Immature natural killer cell (primary cell): ENCODE measurements around the gene TOR4A. TPM values are rescaled to one million over a fixed set of nuclear protein-coding genes. Genes with fewer than 3 reads are reported as not detected.
"Not testable (repeated sequence)": the region's sequence is repeated elsewhere in the genome, so short reads cannot be mapped to it uniquely, and the experiment has no call there.

Source experiments
- DNase-seq, 3 donors: peaks; one replicate each; pipeline ENCODE4 v3.0.0; 2022; ENCODE audit warnings: mixed read lengths in 1 of 3
- H3K27ac Mint-ChIP-seq, 6 donors: one replicate each; pipeline ENCODE4 v1.8.0; 2020; ENCODE audit warnings: mixed read lengths in 6 of 6, mild to moderate bottlenecking in 5 of 6, inconsistent platforms in 4 of 6, moderate library complexity in 3 of 6
- H3K27me3 Mint-ChIP-seq, 3 donors: one replicate each; pipeline ENCODE4 v1.8.0; 2020 to 2021; ENCODE audit warnings: low read depth in 3 of 3, mild to moderate bottlenecking in 3 of 3, mixed read lengths in 3 of 3, moderate library complexity in 3 of 3, inconsistent platforms in 1 of 3
- H3K36me3 Mint-ChIP-seq, 3 donors: one replicate each; pipeline ENCODE4 v1.8.0; 2020; ENCODE audit warnings: mixed read lengths in 3 of 3, inconsistent platforms in 2 of 3, mild to moderate bottlenecking in 2 of 3
- H3K4me1 Mint-ChIP-seq, 2 donors: one replicate each; pipeline ENCODE4 v1.8.0; 2020; ENCODE audit warnings: inconsistent platforms in 2 of 2, mild to moderate bottlenecking in 2 of 2, mixed read lengths in 2 of 2, moderate library complexity in 1 of 2
- H3K4me3 Mint-ChIP-seq, 5 donors: one replicate each; pipeline ENCODE4 v1.8.0; 2020; ENCODE audit warnings: mild to moderate bottlenecking in 5 of 5, mixed read lengths in 5 of 5, inconsistent platforms in 3 of 5, moderate library complexity in 3 of 5
- H3K9me3 Mint-ChIP-seq, 6 donors: one replicate each; pipeline ENCODE4 v1.8.0; 2020; ENCODE audit warnings: mild to moderate bottlenecking in 6 of 6, mixed read lengths in 6 of 6, inconsistent platforms in 4 of 6, moderate library complexity in 3 of 6
- polyA plus RNA-seq, 3 donors: library from polyadenylated mRNA; unstranded; fragments of 300-500 nt; fragmentation: Illumina TruSeq; gene quantifications; one replicate each; pipeline ENCODE4 v1.2.3, GENCODE V29; 2021

Gene TOR4A
- polyA plus RNA-seq, 3 donors from 2014 or later, result 4.9 to 13.9 (median 7.2) TPM

DNA sequence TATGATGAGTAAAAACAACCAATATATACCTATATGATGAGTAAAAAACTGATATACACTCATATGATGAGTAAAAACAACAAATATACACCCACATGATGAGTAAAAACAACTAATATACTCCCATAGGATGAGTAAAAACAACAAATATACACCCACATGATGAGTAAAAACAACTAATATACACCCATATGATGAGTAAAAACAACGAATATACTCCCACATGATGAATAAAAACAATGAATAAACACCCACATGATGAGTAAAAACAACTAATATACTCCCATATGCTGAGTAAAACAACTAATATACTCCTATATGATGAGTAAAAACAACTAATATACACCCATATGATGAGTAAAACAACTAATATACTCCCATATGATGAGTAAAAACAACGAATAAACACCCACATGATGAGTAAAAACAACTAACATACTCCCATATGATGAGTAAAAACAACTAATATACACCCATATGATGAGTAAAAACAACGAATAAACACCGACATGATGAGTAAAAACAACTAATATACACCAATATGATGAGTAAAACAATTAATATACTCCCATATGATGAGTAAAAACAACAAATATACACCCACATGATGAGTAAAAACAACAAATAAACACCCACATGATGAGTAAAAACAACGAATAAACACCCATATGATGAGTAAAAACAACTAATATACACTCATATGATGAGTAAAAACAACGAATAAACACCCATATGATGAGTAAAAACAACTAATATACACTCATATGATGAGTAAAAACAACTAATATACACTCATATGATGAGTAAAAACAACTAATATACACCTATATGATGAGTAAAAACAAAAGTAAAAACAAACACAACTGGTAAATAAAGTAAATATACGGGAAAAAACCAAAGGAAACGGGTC, 50.4 kb downstream of the TOR4A start:
- DNase-seq, H3K4me1 Mint-ChIP-seq: not testable (repeated sequence)
- H3K27ac Mint-ChIP-seq, result peak overlapping the region in 3 of 6 donors; percentile 22 to 53 (median 38)

GRCh38 chr9:137329590-137329989, 52.1 kb downstream of the TOR4A start:
- H3K4me3 Mint-ChIP-seq, H3K27me3 Mint-ChIP-seq, H3K4me1 Mint-ChIP-seq, H3K36me3 Mint-ChIP-seq, DNase-seq, H3K9me3 Mint-ChIP-seq: not testable (repeated sequence)
- peak overlapping the region in 2 of 6 donors; percentile 40 to 68 for H3K27ac Mint-ChIP-seq

More for the DNA sequence above, 50.4 kb downstream of the TOR4A start:
- H3K4me3 Mint-ChIP-seq, H3K36me3 Mint-ChIP-seq, H3K27me3 Mint-ChIP-seq, H3K9me3 Mint-ChIP-seq: not testable (repeated sequence)

GRCh38 chr9:137330689-137331088, 53.2 kb downstream of the TOR4A start:
- Mint-ChIP-seq H3K27ac (peak overlapping the region in 2 of 6 donors; percentile 8 to 72), H3K4me3 (no peak overlapping the region), H3K27me3 (peaks cover 3 to 8% (median 7%) of the 10 kb centered on the region in 3 donors), H3K4me1 (peaks cover 9% of the 10 kb centered on the region in 2 donors), H3K9me3 (peaks cover 0 to 6% (median 0%) of the 10 kb centered on the region in 6 donors), H3K36me3 (peaks cover 3 to 5% (median 4%) of the 10 kb centered on the region in 3 donors)
- no peak for DNase-seq

DNA sequence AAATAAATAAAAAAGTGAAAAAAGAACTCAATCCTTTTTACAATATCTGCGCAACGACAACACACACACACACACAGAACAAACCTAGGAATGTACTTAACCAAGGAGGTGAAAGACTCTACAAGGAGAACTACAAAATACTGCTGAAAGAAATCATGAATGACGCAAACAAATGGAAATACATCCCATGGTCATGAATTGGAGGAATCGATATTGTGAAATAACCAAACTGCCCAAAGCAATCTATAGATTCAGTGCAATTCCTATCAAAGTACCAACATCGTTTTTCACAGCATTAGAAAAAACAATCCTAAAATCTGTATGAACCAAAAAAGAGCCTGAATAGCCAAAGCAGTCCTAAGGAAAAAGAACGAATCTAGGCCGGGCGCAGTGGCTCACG, 54.4 kb downstream of the TOR4A start:
- Mint-ChIP-seq H3K27me3 (peaks cover 4 to 7% (median 6%) of the 10 kb centered on the region in 3 donors), H3K27ac (no peak overlapping the region), H3K4me3 (no peak overlapping the region), H3K36me3 (peaks cover 7 to 12% (median 8%) of the 10 kb centered on the region in 3 donors), H3K9me3 (peaks cover 0 to 9% (median 0%) of the 10 kb centered on the region in 6 donors), H3K4me1 (peaks cover under 1 to 2% of the 10 kb centered on the region in 2 donors)
- DNase-seq, result no peak

Other genes starting within 250 kb of the TOR4A start
- 10 to 100 TPM in 1 of 3 donors, 1 to 10 TPM in 2; 2.2 to 34.5 (median 6.3) TPM for gene ABCA2, start 249.5 kb upstream of the TOR4A start, polyA plus RNA-seq
- gene FUT7, start 245.6 kb upstream of the TOR4A start, polyA plus RNA-seq, result 10 to 100 TPM; 20.6 to 33.0 (median 25.6) TPM
- gene NPDC1, start 231.5 kb upstream of the TOR4A start, polyA plus RNA-seq, result 1 to 10 TPM in 2 of 3 donors, under 1 TPM in 1; 0.36 to 1.4 (median 1.1) TPM
- gene ENTPD2, start 223.7 kb upstream of the TOR4A start, polyA plus RNA-seq, result not detected
- gene SAPCD2, start 207.2 kb upstream of the TOR4A start, polyA plus RNA-seq, result under 1 TPM; 0.06 to 0.95 (median 0.39) TPM
- 1 to 10 TPM; 1.3 to 1.4 (median 1.4) TPM for gene UAP1L1, start 200.2 kb upstream of the TOR4A start, polyA plus RNA-seq
- 10 to 100 TPM; 59.7 to 71.8 (median 66.1) TPM for gene MAN1B1, start 190.7 kb upstream of the TOR4A start, polyA plus RNA-seq
- 100 to 1,000 TPM; 136 to 176 (median 168) TPM for gene DPP7, start 163.0 kb upstream of the TOR4A start, polyA plus RNA-seq
- gene GRIN1, start 138.6 kb upstream of the TOR4A start, polyA plus RNA-seq, result not detected
- 1 to 10 TPM in 1 of 3 donors, under 1 TPM in 1, not detected in 1; 0.22 to 2.1 TPM for gene LRRC26, start 107.7 kb upstream of the TOR4A start, polyA plus RNA-seq
- gene TMEM210, start 105.7 kb upstream of the TOR4A start, polyA plus RNA-seq, result not detected
- 1 to 10 TPM; 4.2 to 7.0 (median 5.3) TPM for gene ANAPC2, start 89.2 kb upstream of the TOR4A start, polyA plus RNA-seq
- gene SSNA1, start 89.0 kb upstream of the TOR4A start, polyA plus RNA-seq, result 100 to 1,000 TPM; 164 to 191 (median 181) TPM
- gene TPRN, start 77.0 kb upstream of the TOR4A start, polyA plus RNA-seq, result 1 to 10 TPM in 1 of 3 donors, under 1 TPM in 2; 0.11 to 1.1 (median 0.60) TPM
- gene TMEM203, start 72.1 kb upstream of the TOR4A start, polyA plus RNA-seq, result 100 to 1,000 TPM; 131 to 169 (median 142) TPM
- gene NDOR1, start 72.0 kb upstream of the TOR4A start, polyA plus RNA-seq, result 10 to 100 TPM in 1 of 3 donors, 1 to 10 TPM in 2; 1.7 to 10.3 (median 4.2) TPM
- not detected for gene RNF208, start 55.5 kb upstream of the TOR4A start, polyA plus RNA-seq
- gene CYSRT1, start 52.6 kb upstream of the TOR4A start, polyA plus RNA-seq, result under 1 TPM in 1 of 3 donors, not detected in 2; 0.19 TPM
- not detected for gene RNF224, start 50.2 kb upstream of the TOR4A start, polyA plus RNA-seq
- gene SLC34A3, start 46.8 kb upstream of the TOR4A start, polyA plus RNA-seq, result not detected
- gene TUBB4B, start 36.4 kb upstream of the TOR4A start, polyA plus RNA-seq, result 10 to 100 TPM; 60.8 to 98.2 (median 71.9) TPM
- not detected for gene STPG3, start 26.4 kb upstream of the TOR4A start, polyA plus RNA-seq
- 10 to 100 TPM; 25.0 to 36.8 (median 34.6) TPM for gene NELFB, start 22.4 kb upstream of the TOR4A start, polyA plus RNA-seq
- gene NRARP, start 24.5 kb downstream of the TOR4A start, polyA plus RNA-seq, result under 1 TPM in 1 of 3 donors, not detected in 2; 0.14 TPM
- 1 to 10 TPM; 1.6 to 6.3 (median 4.3) TPM for gene EXD3, start 145.4 kb downstream of the TOR4A start, polyA plus RNA-seq
- gene NOXA1, start 145.7 kb downstream of the TOR4A start, polyA plus RNA-seq, result 1 to 10 TPM; 1.2 to 2.1 (median 1.4) TPM
- not detected for gene ENTPD8, start 163.6 kb downstream of the TOR4A start, polyA plus RNA-seq
- 10 to 100 TPM in 1 of 3 donors, 1 to 10 TPM in 2; 9.4 to 14.3 (median 9.6) TPM for gene NSMF, start 181.6 kb downstream of the TOR4A start, polyA plus RNA-seq